ENCODE results near the gene TOX2.
A peak's percentile ranks its signal among the peaks of the same experiment; 100 is the strongest.
"Not testable (repeated sequence)": the region's sequence is repeated elsewhere in the genome, so short reads cannot be mapped to it uniquely, and the experiment has no call there.

Gene TOX2

GRCh38 chr20:44038681-44039123 lies 124.0 kb downstream of the TOX2 start:
- no peak for DNase-seq

- no peak for DNase-seq
Observed at GRCh38 chr20:44039147-44039546, 124.5 kb downstream of the TOX2 start.

- DNase-seq: no peak
Observed at GRCh38 chr20:44039741-44040140, 125.1 kb downstream of the TOX2 start.

- DNase-seq: no peak
Observed at GRCh38 chr20:44040202-44040915, 125.7 kb downstream of the TOX2 start.

- DNase-seq: no peak
Observed at GRCh38 chr20:44041001-44041400, 126.3 kb downstream of the TOX2 start.

- DNase-seq: not testable (repeated sequence)
Observed at GRCh38 chr20:44044712-44045111, 130.1 kb downstream of the TOX2 start.

- no peak for DNase-seq
Observed at GRCh38 chr20:44050327-44050726, 135.7 kb downstream of the TOX2 start.

GRCh38 chr20:44050925-44051660 lies 136.4 kb downstream of the TOX2 start:
- DNase-seq: no peak

- no peak for DNase-seq
Observed at GRCh38 chr20:44051661-44052000, 137.0 kb downstream of the TOX2 start.

GRCh38 chr20:44052166-44052565 lies 137.5 kb downstream of the TOX2 start:
- no peak for DNase-seq

- DNase-seq: no peak
Observed at GRCh38 chr20:44053046-44053445, 138.4 kb downstream of the TOX2 start.

GRCh38 chr20:44054118-44054517 lies 139.5 kb downstream of the TOX2 start:
- DNase-seq: no peak

- DNase-seq: no peak
Observed at GRCh38 chr20:44054849-44055248, 140.2 kb downstream of the TOX2 start.

- peak; percentile 21 for DNase-seq
Observed at GRCh38 chr20:44056010-44056698, 141.5 kb downstream of the TOX2 start.

- no peak for DNase-seq
Observed at GRCh38 chr20:44057698-44058675, 143.3 kb downstream of the TOX2 start.

- DNase-seq: no peak
Observed at GRCh38 chr20:44064501-44065400, 150.1 kb downstream of the TOX2 start.

GRCh38 chr20:44065401-44066340 lies 151.0 kb downstream of the TOX2 start:
- no peak for DNase-seq

GRCh38 chr20:44066645-44067606 lies 152.3 kb downstream of the TOX2 start:
- DNase-seq: no peak

- DNase-seq: no peak
Observed at GRCh38 chr20:44067650-44068081, 153.0 kb downstream of the TOX2 start.
